ENCODE measurements around the gene RAB1B.

DNA sequence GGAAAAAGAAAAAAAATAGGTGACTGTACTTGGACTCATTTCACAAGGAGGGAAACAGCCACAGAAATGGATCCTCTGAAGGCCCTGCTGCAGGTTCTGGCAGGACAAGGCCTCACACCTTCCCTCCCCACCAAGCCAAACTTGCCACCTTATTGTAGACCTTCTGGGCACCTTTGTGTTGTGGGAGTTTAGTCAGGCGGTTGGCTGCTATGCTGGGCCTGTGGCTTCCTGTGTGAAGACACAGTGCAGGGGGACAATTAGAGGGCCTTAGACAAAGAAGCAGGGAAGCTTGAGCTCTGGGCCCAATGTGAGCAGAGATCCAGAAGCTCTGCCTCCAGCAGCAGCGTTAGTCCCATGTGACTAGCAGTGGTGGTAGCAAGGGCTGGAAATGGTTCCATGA is 4.2 kb downstream of the RAB1B start:
- TF ChIP-seq POLR2A (IDR thresholded peaks at IDR 0.05; ENCODE audit: low read depth, low read length) (no peak; the same call in 1 of the 2 replicates), POLR2AphosphoS5 (IDR thresholded peaks at IDR 0.05; ENCODE audit: low read depth, low read length) (no peak), TAF1 (IDR thresholded peaks at IDR 0.05; ENCODE audit: borderline replicate concordance, low read depth, low read length) (no peak)
